ENCODE measurements around the gene AKNA.

DNA sequence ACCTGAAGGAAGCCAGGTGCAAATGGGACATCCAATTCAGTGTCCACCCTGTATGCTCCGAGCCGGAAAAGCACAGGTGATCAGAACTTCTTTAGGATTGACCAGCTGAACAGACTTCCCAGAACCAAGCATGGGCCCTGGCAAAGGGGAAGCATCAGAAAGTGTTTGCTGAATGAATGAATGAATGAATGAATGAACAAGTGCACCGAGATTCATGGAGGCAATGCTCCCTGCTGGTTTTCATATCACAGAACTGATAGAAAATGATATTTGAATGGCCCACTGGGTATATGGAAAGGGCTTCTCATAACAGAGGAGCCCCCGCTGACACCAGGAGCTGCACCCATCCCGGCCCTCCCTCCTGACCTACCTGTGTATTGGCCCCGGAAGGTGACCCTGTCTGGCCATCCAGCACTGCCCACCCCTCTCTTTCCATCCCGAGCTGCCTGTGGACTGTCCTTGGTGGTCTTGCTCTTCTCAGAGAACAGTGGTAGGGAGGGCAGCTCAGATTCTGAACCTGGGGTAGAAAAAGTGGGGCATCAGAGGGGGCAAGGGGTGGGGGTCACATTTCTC is 42.2 kb downstream of the AKNA start:
- TF ChIP-seq POLR2A (IDR thresholded peaks at IDR 0.05; ENCODE audit: low read depth, low read length) (no peak), POLR2AphosphoS5 (IDR thresholded peaks at IDR 0.05; ENCODE audit: low read depth, low read length) (no peak)
